ENCODE results near the gene TMBIM4. TPM values are rescaled to one million over a fixed set of nuclear protein-coding genes. Genes with fewer than 3 reads are reported as not detected.

Gene TMBIM4
- total and polyA plus RNA-seq, 10 of the 15 experiments (the other 5 are each of a cell fraction or from before 2014, with no cell fraction given), result 38.8 to 341 (median 82.8) TPM

GRCh38 chr12:66090157-66090556 is 79.6 kb downstream of the TMBIM4 start:
- DNase-seq (ENCODE audit: low read depth, low spot score), result no peak
- no peak overlapping the region for H3K9ac ChIP-seq (ENCODE audit: control insufficient read depth, insufficient read depth, low read length)
- 0 out of 2 replicates have a peak, but pooled peaks cover 4% of the 10 kb centered on the region for H3K4me1 ChIP-seq (ENCODE audit: control insufficient read depth, insufficient read depth, low read length)
- no peaks in the 10 kb centered on the region for H3K36me3 ChIP-seq (ENCODE audit: control insufficient read depth in 2 of 2, insufficient read depth in 2 of 2, low read length in 1 of 2)
- no peaks in the 10 kb centered on the region for H3K79me2 ChIP-seq (ENCODE audit: control insufficient read depth, insufficient read depth, low read length)
- no peaks in the 10 kb centered on the region for H3K27me3 ChIP-seq (replicated peaks in 1 of 2; ENCODE audit: control insufficient read depth in 2 of 2, insufficient read depth in 2 of 2, low read length in 1 of 2)
- no peak for FAIRE-seq
- RAD21 ChIA-PET (ENCODE audit: unreplicated experiment), result interaction anchor here (0.9 to 2.4 kb wide), 4 partner anchors 27 to 533 kb away, joined by 3 to 10 read pairs (median 4); no protein-coding TSS in a partner anchor
- CTCF ChIA-PET, result interaction anchor here (0.7 to 2.9 kb wide), 10 partner anchors 12 to 533 kb away, joined by 3 to 19 read pairs (median 3); no protein-coding TSS in a partner anchor
- BruUV-seq (replicated peaks), result no TSS peak
- ATAC-seq, result no peak
- WGBS (ENCODE audit: insufficient coverage, insufficient replicate concordance, low lambda C conversion rate, missing lambda C conversion rate), result 23% methylated on average over 4 of the region's 4 CpGs
- H3K9me3 ChIP-seq (replicated peaks; ENCODE audit: control insufficient read depth, insufficient read depth, low read length), result no peaks in the 10 kb centered on the region
- H3K4me3 ChIP-seq, result no peak overlapping the region
- TF ChIP-seq ATF7 (IDR thresholded peaks at IDR 0.05; ENCODE audit: low read depth) (no peak), SRF (IDR thresholded peaks at IDR 0.05; ENCODE audit: low read depth in 2 of 2, low read length in 2 of 2) (no peak), LARP7 (IDR thresholded peaks at IDR 0.05) (no peak), POLR2AphosphoS2 (IDR thresholded peaks at IDR 0.05; ENCODE audit: low read depth, low read length) (no peak), CTCF (IDR thresholded peaks at IDR 0.05 in 2 of 3, conservative IDR thresholded peaks at IDR 0.05 in 1 of 3; ENCODE audit: control insufficient read depth in 2 of 3, extremely low read depth in 1 of 3, insufficient read depth in 1 of 3, low read depth in 3 of 3, low read length in 3 of 3) (no peak), KAT2A (conservative IDR thresholded peaks at IDR 0.05; ENCODE audit: control insufficient read depth, low read depth, low read length) (no peak), NFXL1 (IDR thresholded peaks at IDR 0.05; ENCODE audit: borderline replicate concordance) (no peak), CEBPB (IDR thresholded peaks at IDR 0.05; ENCODE audit: borderline replicate concordance in 1 of 2, low read depth in 2 of 2, low read length in 2 of 2) (no peak), MEF2B (IDR thresholded peaks at IDR 0.05; ENCODE audit: partially characterized antibody, poor library complexity, severe bottlenecking) (no peak), RELA (IDR thresholded peaks at IDR 0.05; ENCODE audit: borderline replicate concordance, partially characterized antibody) (no peak), CREM (IDR thresholded peaks at IDR 0.05; ENCODE audit: low read depth) (no peak), POLR2A (IDR thresholded peaks at IDR 0.05; ENCODE audit: low read depth, low read length) (no peak), POLR2AphosphoS5 (IDR thresholded peaks at IDR 0.05; ENCODE audit: low read length) (no peak), USF1 (IDR thresholded peaks at IDR 0.05; ENCODE audit: borderline replicate concordance, extremely low read length, insufficient read depth, low read depth, low read length) (no peak), NKRF (conservative IDR thresholded peaks at IDR 0.05) (no peak), ZBTB11 (CRISPR knock-in tag; IDR thresholded peaks at IDR 0.05) (no peak), HDAC2 (IDR thresholded peaks at IDR 0.05) (no peak)
- H3K4me2 ChIP-seq (ENCODE audit: control insufficient read depth, insufficient read depth), result no peak overlapping the region
- POLR2A ChIA-PET, result interaction anchor here (0.7 kb wide), 1 partner anchor 1171 kb away, joined by 3 read pairs; no protein-coding TSS in a partner anchor
- H2AFZ ChIP-seq (ENCODE audit: control insufficient read depth, low read depth, low read length), result no peak overlapping the region
- SMC1A ChIA-PET (ENCODE audit: uncharacterized antibody, unreplicated experiment), result interaction anchor here (0.6 to 2.3 kb wide), 18 partner anchors 13 to 658 kb away, joined by 3 to 8 read pairs (median 4); no protein-coding TSS in a partner anchor
- no peaks in the 10 kb centered on the region for H4K20me1 ChIP-seq (ENCODE audit: control insufficient read depth, insufficient read depth)
- in situ Hi-C loops (cut with MboI) (no loop called here), intact Hi-C loops (cut with micrococcal nuclease; ENCODE audit: unreplicated experiment) (no loop called here)
- no peak overlapping the region for H3K27ac ChIP-seq (ENCODE audit: control insufficient read depth, insufficient read depth)

Data from GM12878 (cell line).